ENCODE results near the gene ADGRE1. TPM values are rescaled to one million over a fixed set of nuclear protein-coding genes. Genes with fewer than 3 reads are reported as not detected.

Gene ADGRE1
- total and polyA plus RNA-seq, 2 of the 8 experiments (the other 6 are each of a cell fraction or from before 2014, with no cell fraction given): not detected

GRCh38 chr19:6925801-6926751, 38.7 kb downstream of the ADGRE1 start:
- no peak overlapping the region for H2AFZ ChIP-seq (ENCODE audit: low read length)
- no peaks in the 10 kb centered on the region for H3K4me1 ChIP-seq (replicated peaks in 1 of 4; ENCODE audit: control insufficient read depth in 3 of 4, insufficient read depth in 4 of 4, low read length in 3 of 4)
- H3K4ac ChIP-seq (replicated peaks; ENCODE audit: insufficient read length, low read depth, low read length): no peak overlapping the region
- POLR2A ChIA-PET (ENCODE audit: partially characterized antibody): no interaction called here
- H2BK120ac ChIP-seq (replicated peaks; ENCODE audit: low read depth, low read length): no peak overlapping the region
- no peak overlapping the region for H3K23ac ChIP-seq (ENCODE audit: insufficient read length)
- no peaks in the 10 kb centered on the region for H3K79me1 ChIP-seq (ENCODE audit: low read depth, low read length)
- no peak overlapping the region for H2BK12ac ChIP-seq (ENCODE audit: low read depth, low read length)
- H3K36me3 ChIP-seq (ENCODE audit: control insufficient read depth in 2 of 4, insufficient read depth in 4 of 4, low read length in 3 of 4): no peaks in the 10 kb centered on the region
- FAIRE-seq (no peak), DNase-seq (ENCODE audit: low read depth in 1 of 2, low spot score in 2 of 2) (no peak)
- H3K79me2 ChIP-seq (ENCODE audit: control insufficient read depth in 1 of 2, insufficient read depth in 2 of 2, low read length in 2 of 2): no peaks in the 10 kb centered on the region
- no peaks in the 10 kb centered on the region for H4K20me1 ChIP-seq (replicated peaks in 1 of 2; ENCODE audit: control insufficient read depth in 1 of 2, insufficient read depth in 2 of 2, low read length in 2 of 2)
- peaks cover 47 to 93% of the 10 kb centered on the region in 2 experiments for H3K9me3 ChIP-seq (ENCODE audit: insufficient read depth in 2 of 2, low read depth in 1 of 2, low read length in 1 of 2)
- no peak overlapping the region for H3K27ac ChIP-seq (ENCODE audit: low read depth, low read length)
- H4K5ac ChIP-seq (ENCODE audit: insufficient read length, low read depth, low read length): no peak overlapping the region
- no peak overlapping the region for H3K4me3 ChIP-seq (ENCODE audit: extremely low read depth in 1 of 4, insufficient read depth in 2 of 4, low read depth in 3 of 4, low read length in 4 of 4)
- WGBS, 2 experiments (ENCODE audit: extremely low coverage in 1 of 2, insufficient coverage in 1 of 2, insufficient read length in 1 of 2, insufficient replicate concordance in 2 of 2, low coverage in 1 of 2, low lambda C conversion rate in 2 of 2, missing lambda C conversion rate in 1 of 2): 82% methylated on average over 15 of the region's 15 CpGs; no CpG with 5 or more reads in 1 of the 2 experiments
- H2BK5ac ChIP-seq (ENCODE audit: low read depth, low read length): no peak overlapping the region
- no peak overlapping the region for H2BK20ac ChIP-seq (ENCODE audit: low read length)
- H4K8ac ChIP-seq (ENCODE audit: extremely low read depth, insufficient read depth, low read length): no peak overlapping the region
- H2AK5ac ChIP-seq (ENCODE audit: low read depth, low read length): no peak overlapping the region
- H3K14ac ChIP-seq (ENCODE audit: insufficient read length): no peak overlapping the region
- H3K4me2 ChIP-seq (ENCODE audit: insufficient read depth in 1 of 2, low read depth in 2 of 2, low read length in 2 of 2): no peak overlapping the region
- H4K91ac ChIP-seq (replicated peaks; ENCODE audit: insufficient read length, low read length): no peak overlapping the region
- CTCF ChIA-PET (ENCODE audit: partially characterized antibody): no interaction called here
- no peak overlapping the region for H3K56ac ChIP-seq (replicated peaks; ENCODE audit: insufficient read length, low read depth, low read length)
- no peaks in the 10 kb centered on the region for H3K23me2 ChIP-seq (ENCODE audit: low read depth, low read length)
- H3K18ac ChIP-seq (ENCODE audit: extremely low read depth, low read length): no peak overlapping the region
- no peak overlapping the region for H2BK15ac ChIP-seq (ENCODE audit: low read length)
- H3K27me3 ChIP-seq (replicated peaks in 1 of 4; ENCODE audit: control insufficient read depth in 3 of 4, extremely low read depth in 1 of 4, insufficient read depth in 3 of 4, low read length in 3 of 4): no peaks in the 10 kb centered on the region
- TF ChIP-seq ATF2 (IDR thresholded peaks at IDR 0.05; ENCODE audit: low read length) (no peak), POU5F1 (IDR thresholded peaks at IDR 0.05; ENCODE audit: low read depth, low read length) (no peak), TAF7 (optimal IDR thresholded peaks at IDR 0.05; ENCODE audit: borderline replicate concordance, low read depth, low read length) (no peak), YY1 (IDR thresholded peaks at IDR 0.05; ENCODE audit: low read depth, low read length) (no peak), JUND (IDR thresholded peaks at IDR 0.05; ENCODE audit: low read length) (no peak), KDM1A (IDR thresholded peaks at IDR 0.05; ENCODE audit: borderline replicate concordance, low read length) (no peak), JUN (IDR thresholded peaks at IDR 0.05; ENCODE audit: low read depth, low read length) (no peak), ASH2L (IDR thresholded peaks at IDR 0.05; ENCODE audit: low read length) (no peak), TBP (IDR thresholded peaks at IDR 0.05; ENCODE audit: low read depth, low read length) (no peak), EZH2 (IDR thresholded peaks at IDR 0.05; ENCODE audit: low read depth, low read length, severe bottlenecking) (no peak), RXRA (IDR thresholded peaks at IDR 0.05; ENCODE audit: insufficient read depth, low read depth, low read length) (no peak)
- no peak overlapping the region for H3K9ac ChIP-seq (replicated peaks in 1 of 4; ENCODE audit: extremely low read depth in 1 of 4, low read depth in 3 of 4, low read length in 3 of 4)

All from H1 (cell line).